ENCODE measurements around the gene SLC22A4. TPM values are rescaled to one million over a fixed set of nuclear protein-coding genes. Genes with fewer than 3 reads are reported as not detected.

Gene SLC22A4
- polyA plus RNA-seq, 3 donors = 5.1 to 6.2 (median 5.8) TPM

DNA sequence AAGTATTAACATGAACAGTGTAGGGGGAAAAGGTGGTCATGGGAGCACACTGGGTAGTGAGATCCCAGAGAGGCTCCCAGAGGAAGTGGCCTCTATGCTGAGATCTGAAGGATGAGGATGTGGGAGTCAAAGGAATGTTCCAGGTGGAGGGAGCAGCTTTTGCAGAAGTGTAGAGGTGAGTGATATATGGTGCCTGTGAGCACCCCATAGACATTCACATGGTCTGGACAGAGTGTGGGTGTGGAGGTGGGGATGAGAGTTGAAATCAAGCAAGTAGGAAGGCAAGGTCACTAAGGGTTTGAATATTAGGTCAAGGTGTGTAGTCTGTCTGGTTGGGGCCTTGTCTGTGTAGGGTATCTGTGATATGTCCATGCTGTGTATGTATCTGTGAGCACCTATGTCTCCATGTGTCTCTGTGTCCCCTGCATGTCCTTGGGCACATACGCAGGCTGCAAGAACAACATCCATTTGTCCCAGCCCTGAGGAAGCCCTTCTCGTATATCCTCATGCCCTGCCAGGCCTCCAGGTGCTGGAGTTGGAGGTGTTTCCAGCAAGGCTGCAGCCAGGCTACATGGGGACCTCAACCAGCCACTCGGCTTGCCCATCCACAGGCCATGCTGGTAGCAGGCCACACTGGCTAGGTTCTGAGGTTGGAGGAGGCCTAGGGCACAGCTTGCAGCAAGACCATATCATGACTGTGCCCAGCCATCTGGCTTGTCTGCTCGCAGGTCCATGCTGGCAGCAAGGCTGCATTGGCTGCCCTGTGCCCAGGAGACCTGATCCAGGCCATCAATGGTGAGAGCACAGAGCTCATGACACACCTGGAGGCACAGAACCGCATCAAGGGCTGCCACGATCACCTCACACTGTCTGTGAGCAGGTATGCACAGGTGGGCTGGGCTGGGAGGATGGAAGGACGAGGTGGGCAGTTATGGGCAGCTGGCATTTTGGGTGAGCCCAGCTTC is 32.0 kb upstream of the SLC22A4 start:
- DNase-seq (ENCODE audit: low read depth in 3 of 3, low spot score in 2 of 3) = no peak

GRCh38 chr5:132262882-132263547 is 31.2 kb upstream of the SLC22A4 start:
- DNase-seq (ENCODE audit: low read depth in 3 of 3, low spot score in 2 of 3) = no peak

GRCh38 chr5:132263548-132264261 is 30.5 kb upstream of the SLC22A4 start:
- DNase-seq (ENCODE audit: low read depth in 3 of 3, low spot score in 2 of 3) = no peak

DNA sequence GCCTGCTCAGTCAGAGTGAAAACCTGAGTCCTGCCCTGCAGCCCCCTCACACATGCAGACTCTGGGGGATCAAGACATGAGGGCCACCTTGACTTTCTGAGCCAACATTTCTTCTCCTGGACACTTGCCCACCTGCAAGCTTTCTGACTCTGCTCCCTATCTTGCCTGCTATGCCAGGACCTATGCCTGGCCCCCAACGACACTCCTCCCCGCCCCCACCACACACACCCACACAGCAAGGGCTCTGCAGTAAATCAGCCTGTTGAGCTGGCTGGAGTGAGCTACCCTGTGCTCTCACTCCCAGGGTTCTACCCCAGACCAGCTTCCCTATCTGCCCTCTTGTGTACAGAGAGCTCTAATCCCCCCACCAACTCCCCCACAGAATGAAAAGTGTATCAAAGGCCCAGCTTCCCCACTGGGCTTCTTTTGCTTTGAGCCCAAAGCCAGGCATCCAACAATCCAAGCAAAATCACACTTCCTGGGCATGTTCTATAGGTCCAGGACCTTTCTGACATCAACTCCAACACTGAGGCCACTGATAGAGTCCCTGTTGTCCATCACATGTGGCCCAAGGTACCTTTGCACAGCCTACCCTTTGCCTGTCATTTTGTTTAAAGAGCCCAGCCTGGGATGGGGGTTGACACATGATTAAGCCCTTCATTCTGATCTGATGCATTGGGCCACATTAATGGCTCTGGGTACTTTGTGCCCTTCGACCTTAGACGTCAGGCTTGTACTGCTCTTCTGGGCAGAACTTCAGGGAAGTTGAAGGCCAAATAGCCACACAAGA is 29.5 kb upstream of the SLC22A4 start:
- DNase-seq (ENCODE audit: low read depth in 3 of 3, low spot score in 2 of 3) = no peak

GRCh38 chr5:132265336-132266030 is 28.7 kb upstream of the SLC22A4 start:
- no peak for DNase-seq (ENCODE audit: low read depth in 3 of 3, low spot score in 2 of 3)

DNA sequence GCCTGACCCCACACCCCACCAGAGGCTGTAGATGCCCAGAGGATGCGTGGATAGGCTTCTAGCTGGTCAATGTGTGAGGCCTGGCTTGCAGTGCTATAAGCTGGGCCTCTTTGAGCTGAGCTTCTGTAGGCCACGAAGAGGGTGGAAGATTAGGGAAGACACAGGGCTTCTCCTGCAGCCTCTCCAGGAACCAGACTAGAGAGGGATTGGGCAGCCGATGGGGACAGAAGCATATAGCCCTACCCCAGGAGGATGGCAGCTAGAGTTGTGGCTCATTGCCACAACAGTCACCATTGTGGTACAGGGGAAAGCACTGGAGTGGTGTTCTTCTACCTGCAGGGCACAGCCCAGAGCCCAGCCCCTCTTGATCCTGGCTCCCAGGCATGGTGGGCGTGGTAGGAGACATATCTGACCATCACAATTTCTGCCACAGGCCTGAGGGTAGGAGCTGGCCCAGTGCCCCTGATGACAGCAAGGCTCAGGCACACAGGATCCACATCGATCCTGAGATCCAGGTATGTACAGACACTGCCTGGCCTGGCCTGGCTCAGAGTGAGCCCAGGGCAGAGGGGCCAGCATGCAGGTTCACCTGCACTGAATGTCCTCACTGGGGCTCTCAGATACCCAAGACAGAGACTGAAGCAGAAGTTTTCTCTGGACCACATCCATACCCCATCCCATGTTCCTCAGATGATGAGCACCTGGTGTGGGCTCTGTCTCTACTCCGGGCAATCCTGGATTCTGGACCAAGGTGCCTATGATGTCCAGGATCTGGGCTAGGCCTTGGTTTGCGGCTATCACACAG is 28.0 kb upstream of the SLC22A4 start:
- no peak for DNase-seq (ENCODE audit: low read depth in 3 of 3, low spot score in 2 of 3)

- DNase-seq (ENCODE audit: low read depth in 3 of 3, low spot score in 2 of 3) = no peak
Observed at GRCh38 chr5:132266836-132267160, 27.4 kb upstream of the SLC22A4 start.

- DNase-seq (ENCODE audit: low read depth in 3 of 3, low spot score in 2 of 3) = no peak
Observed at GRCh38 chr5:132267166-132267739, 26.9 kb upstream of the SLC22A4 start.

GRCh38 chr5:132267931-132268768 is 26.0 kb upstream of the SLC22A4 start:
- DNase-seq (ENCODE audit: low read depth in 3 of 3, low spot score in 2 of 3) = no peak

DNA sequence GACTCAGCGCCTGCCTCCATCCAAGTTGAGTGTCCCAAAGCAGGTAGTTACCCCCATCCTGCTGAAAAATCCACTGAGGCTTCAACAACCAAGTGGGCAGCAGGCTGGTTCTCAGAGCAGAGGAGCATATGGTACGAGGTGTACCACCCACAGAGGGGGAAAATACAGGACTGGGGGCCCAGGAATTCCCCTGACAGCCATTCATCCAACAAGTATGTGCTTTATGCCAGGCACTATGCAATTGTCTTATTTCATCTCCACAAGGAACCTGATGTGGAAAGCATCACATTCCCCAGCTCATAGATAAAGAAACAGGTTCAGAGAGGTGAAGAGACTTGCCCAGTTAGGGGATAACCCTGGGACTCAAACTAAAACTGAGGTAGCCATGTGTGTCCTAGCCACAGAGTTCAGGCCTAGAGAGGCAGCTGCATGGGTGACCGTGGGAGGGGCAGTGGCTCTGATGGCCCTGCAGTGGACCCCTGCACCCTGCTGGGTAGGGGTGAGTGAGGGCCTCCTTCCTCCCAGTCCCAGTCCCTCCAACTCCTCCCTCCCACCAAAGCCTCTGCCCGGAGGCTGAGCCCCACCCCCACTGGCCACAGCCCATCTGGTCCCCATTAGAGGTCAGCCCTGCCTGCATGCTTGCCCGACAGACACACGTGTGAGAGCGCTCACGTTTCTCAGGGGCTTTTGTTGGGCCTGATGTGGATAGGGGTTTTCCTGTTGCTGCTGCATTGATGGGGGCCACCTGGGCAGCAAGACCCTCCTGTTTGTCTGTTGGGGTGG is 25.2 kb upstream of the SLC22A4 start:
- no peak for DNase-seq (ENCODE audit: low read depth in 3 of 3, low spot score in 2 of 3)

DNA sequence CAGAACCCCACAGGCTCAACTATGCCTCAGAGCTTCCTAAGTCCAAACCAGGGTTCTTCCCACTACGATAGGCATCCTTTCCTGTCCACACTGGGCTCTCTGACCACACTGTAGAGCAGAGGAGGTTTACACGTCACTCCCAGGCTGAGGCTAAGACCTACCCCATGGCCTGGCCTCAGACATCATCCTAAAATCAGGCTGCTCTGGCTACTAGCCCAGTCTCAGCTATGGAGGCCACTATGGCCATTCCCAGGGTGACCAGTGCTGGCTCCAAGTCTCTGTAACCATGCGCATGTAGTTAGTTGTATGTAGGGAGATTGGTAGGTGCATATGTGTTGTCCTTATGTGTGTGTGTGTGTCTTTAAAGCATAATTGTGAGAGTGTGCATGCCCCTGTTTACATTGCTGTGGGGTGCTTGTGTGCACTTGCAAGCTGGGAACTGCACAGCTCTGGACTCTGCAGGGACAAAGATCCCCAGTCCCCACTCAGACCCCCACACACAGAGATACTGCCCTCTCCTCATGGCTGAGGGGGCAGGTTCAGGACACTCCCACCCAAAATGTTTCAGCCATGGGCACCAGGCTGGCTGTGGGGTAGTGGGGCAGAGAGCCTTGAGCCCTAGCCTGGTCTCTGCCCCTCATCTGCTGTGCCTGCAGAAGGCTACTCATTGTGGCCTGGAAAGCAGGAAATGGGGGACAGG is 24.4 kb upstream of the SLC22A4 start:
- DNase-seq (ENCODE audit: low read depth in 3 of 3, low spot score in 2 of 3) = no peak

DNA sequence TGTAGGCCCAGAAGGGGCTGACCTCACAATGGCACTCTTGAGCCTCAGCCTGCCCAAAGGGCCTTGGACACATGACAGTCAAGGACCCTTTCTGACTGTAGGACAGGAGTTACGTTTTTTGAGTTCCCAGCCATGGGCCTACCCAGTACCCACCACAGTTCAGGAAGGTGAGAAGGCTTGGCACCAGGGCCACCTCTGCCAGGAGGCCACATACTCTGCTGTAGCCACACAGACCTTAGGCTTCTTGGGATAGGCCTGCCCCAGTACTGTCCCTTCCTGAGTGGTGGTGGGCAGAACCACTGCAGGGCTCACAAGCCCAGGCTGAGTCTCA is 23.9 kb upstream of the SLC22A4 start:
- DNase-seq (ENCODE audit: low read depth in 3 of 3, low spot score in 2 of 3) = no peak

GRCh38 chr5:132270706-132271105 is 23.5 kb upstream of the SLC22A4 start:
- DNase-seq (ENCODE audit: low read depth in 3 of 3, low spot score in 2 of 3) = no peak

DNA sequence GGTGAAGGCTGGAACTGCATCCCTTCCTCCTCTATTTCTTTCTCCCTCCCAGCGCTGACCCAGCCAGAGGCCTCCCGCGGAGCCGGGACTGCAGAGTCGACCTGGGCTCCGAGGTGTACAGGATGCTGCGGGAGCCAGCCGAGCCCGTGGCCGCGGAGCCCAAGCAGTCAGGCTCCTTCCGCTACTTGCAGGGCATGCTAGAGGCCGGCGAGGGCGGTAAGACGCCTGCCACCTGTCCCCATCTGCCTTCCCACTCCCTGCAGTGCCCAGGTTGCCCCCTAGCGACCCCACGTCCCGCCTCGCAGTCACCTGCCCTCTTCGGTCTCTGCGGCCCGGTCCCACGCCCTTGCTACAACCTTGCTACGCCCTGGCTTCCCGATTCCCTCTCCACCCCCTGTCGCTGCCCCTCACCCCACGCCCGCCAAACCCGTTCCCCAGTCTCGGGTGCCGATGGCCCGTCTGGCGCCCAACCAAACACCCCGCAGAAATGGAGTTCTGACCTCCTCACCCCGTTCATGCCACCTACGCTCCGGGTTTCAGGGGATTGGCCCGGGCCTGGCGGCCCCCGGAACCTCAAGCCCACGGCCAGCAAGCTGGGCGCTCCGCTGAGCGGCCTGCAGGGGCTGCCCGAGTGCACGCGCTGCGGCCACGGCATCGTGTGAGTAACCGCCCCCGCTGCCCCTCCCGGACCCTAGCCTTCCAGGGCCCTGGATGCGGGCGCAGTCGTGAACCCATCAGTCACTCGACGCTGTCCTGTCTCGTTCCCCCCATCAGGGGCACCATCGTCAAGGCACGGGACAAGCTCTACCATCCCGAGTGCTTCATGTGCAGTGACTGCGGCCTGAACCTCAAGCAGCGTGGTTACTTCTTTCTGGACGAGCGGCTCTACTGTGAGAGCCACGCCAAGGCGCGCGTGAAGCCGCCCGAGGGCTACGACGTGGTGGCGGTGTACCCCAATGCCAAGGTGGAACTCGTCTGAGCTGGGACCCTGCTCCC is 22.6 kb upstream of the SLC22A4 start:
- no peak for DNase-seq (ENCODE audit: low read depth in 3 of 3, low spot score in 2 of 3)
